Measurements from ENCODE around the gene PRR5. TPM values are rescaled to one million over a fixed set of nuclear protein-coding genes. Genes with fewer than 3 reads are reported as not detected.

PRR5 gene
- total and polyA plus RNA-seq, 7 experiments from 2014 or later: 19.6 to 49.1 (median 30.7) TPM

DNA sequence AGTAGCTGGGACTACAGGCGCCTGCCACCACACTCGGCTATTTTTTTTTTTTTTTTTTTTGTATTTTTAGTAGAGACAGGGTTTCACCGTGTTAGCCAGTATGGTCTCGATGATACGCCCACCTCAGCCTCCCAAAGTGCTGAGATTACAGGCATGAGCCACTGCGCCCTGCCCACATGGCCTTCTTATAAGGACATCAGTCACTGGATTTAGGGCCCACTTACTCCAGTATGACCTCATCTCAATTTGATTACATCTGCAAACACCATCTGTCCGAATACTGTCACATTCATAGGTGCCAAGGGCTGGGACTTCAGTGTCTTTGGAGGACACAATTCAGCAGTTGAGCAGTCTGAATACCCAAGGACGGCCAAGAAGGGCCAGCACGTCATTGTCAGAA lies 8.2 kb upstream of the PRR5 start:
- DNase-seq (no peak), ATAC-seq (no peak)
- no peaks in the 10 kb centered on the region for H3K9me3 Mint-ChIP-seq
- Histone ChIP-seq H3K27ac (ENCODE audit: low read depth, low read length) (no peak overlapping the region), H3K9me3 (ENCODE audit: control insufficient read depth in 2 of 3, low read length in 3 of 3) (no peaks in the 10 kb centered on the region), H3K36me3 (ENCODE audit: control insufficient read depth in 2 of 3, insufficient read depth in 3 of 3, low read length in 3 of 3) (no peaks in the 10 kb centered on the region), H3K4me1 (ENCODE audit: control insufficient read depth in 2 of 2, insufficient read depth in 2 of 2, low read length in 2 of 2) (peaks cover 6 to 8% of the 10 kb centered on the region in 2 donors), H3K4me3 (ENCODE audit: low read length) (no peak overlapping the region), H3K27me3 (ENCODE audit: control insufficient read depth in 2 of 2, insufficient read depth in 2 of 2, low read length in 2 of 2) (no peaks in the 10 kb centered on the region)
- H3K27me3 Mint-ChIP-seq: no peaks in the 10 kb centered on the region
- H3K27ac Mint-ChIP-seq: peak overlapping the region in 1 of 9 donors; percentile 5
- CTCF ChIA-PET: no interaction called here
- no peaks in the 10 kb centered on the region for H3K36me3 Mint-ChIP-seq
- intact Hi-C loops (cut with micrococcal nuclease): no loop called here
- no peak overlapping the region for H3K4me3 Mint-ChIP-seq
- H3K4me1 Mint-ChIP-seq: peaks cover 0 to 11% (median 0%) of the 10 kb centered on the region in 7 donors
- POLR2A ChIA-PET: no interaction called here

DNA sequence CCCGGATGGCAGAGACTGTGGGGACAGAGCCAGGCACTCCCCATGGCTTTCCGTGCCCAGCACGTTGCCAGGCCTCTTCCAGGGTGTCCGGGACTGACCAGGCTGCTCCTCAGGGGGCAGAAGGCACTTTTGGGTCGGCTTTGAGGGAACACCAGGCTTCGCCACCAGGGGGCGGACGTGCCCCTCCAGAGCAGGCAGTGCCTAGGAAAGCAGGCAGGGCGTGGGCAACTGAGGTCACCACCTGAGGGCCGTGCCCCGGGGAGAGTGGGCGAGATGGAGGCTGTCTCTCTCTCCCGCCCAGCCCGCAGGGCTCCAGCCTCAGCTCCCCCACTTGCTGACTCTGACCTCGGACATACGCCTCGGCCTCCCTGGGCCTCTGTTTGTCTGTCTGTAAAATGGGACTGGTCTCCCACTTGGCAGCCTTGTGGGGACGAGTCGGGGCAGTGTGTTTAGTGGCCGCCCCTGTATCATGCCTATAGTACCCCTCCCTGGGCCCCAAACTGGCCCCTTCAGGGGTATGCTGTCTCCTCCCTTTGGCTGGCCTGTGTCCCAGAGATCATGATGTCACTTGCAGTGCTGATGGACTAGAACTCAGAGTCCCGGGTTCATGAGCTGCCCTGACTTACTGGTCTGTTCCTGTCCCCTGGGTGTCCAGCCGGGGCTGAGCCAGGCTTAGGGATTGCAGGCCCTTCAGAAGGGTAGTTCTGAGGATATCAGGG lies 4.4 kb upstream of the PRR5 start:
- Mint-ChIP-seq H3K4me3 (no peak overlapping the region), H3K9me3 (no peaks in the 10 kb centered on the region), H3K27ac (peak overlapping the region in 1 of 9 donors; percentile 38), H3K27me3 (no peaks in the 10 kb centered on the region), H3K36me3 (no peaks in the 10 kb centered on the region), H3K4me1 (peaks cover 0 to 19% (median 7%) of the 10 kb centered on the region in 7 donors)
- Histone ChIP-seq H3K27me3 (ENCODE audit: control insufficient read depth in 2 of 2, insufficient read depth in 2 of 2, low read length in 2 of 2) (no peaks in the 10 kb centered on the region), H3K4me1 (ENCODE audit: control insufficient read depth in 2 of 2, insufficient read depth in 2 of 2, low read length in 2 of 2) (peaks cover 13 to 15% of the 10 kb centered on the region in 2 donors), H3K27ac (ENCODE audit: low read depth, low read length) (no peak overlapping the region), H3K36me3 (ENCODE audit: control insufficient read depth in 2 of 3, insufficient read depth in 3 of 3, low read length in 3 of 3) (no peaks in the 10 kb centered on the region), H3K4me3 (ENCODE audit: low read length) (no peak overlapping the region), H3K9me3 (ENCODE audit: control insufficient read depth in 2 of 3, low read length in 3 of 3) (no peaks in the 10 kb centered on the region)
- ATAC-seq (peak; percentile 51), DNase-seq (peak; percentile 67 to 87 (median 79))
- POLR2A ChIA-PET: interaction anchor here (0.6 to 0.7 kb wide), 2 partner anchors 9 to 59 kb away, joined by 3 read pairs; no protein-coding TSS in a partner anchor
- intact Hi-C loops (cut with micrococcal nuclease): loop anchor here (1.0 kb wide), 2 partner anchors 12 to 39 kb away; no protein-coding TSS in a partner anchor
- CTCF ChIA-PET: interaction anchor here (2.4 kb wide), 1 partner anchor 37 kb away, joined by 16 read pairs; no protein-coding TSS in a partner anchor

DNA sequence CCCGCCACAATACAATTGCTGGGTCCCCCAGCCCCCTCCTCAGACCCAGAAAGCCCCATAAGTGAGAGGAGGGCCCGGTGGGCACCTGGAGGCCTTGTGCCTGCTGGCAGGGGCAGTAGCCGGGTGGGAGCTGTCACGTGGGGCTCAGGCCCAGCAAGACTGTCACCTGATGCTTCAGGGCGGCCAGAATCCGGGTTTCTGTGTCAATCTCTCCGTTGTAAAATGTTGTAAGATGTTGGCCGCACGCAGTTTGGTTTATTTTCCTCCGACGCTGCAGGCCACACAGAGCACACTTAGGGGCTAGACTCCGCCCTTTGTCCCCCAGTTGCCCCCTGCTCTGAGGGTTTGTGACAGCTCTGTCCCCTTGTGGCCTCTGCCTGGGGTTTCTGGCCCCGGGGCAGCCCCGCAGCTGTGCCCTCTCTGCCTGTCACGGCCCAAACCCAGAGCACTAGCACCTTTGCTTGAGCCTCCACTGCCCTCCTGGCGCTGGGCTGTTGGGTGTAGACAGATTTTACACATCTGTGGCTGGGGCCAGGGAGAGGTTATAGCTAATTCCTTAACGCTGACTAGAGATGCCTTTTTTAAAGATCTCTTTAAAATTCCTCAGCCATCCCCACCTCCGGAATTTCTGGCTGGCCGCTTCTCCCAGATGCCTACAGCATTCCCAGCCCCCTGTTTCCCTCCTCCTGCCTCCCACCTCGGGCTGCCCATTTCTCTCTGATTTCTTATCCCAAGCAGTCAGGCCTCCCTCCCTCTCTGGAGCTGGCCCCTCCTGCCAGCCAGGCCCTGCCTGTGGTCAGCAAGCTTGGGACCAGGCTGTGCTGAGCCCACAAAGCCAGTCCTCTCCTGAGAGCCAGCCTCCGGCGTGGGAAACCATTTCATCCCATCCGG lies 3.2 kb upstream of the PRR5 start:
- DNase-seq (no peak), ATAC-seq (no peak)
- H3K27ac ChIP-seq (ENCODE audit: low read depth, low read length): no peak overlapping the region
- H3K27me3 ChIP-seq (ENCODE audit: control insufficient read depth in 2 of 2, insufficient read depth in 2 of 2, low read length in 2 of 2): no peaks in the 10 kb centered on the region
- Mint-ChIP-seq H3K4me3 (no peak overlapping the region), H3K27me3 (peaks cover 0 to 9% (median 0%) of the 10 kb centered on the region in 5 donors), H3K36me3 (no peaks in the 10 kb centered on the region), H3K4me1 (peaks cover 0 to 29% (median 14%) of the 10 kb centered on the region in 7 donors), H3K27ac (peak overlapping the region in 1 of 9 donors; percentile 47), H3K9me3 (no peaks in the 10 kb centered on the region)
- CTCF ChIA-PET: interaction anchor here (0.8 to 2.4 kb wide), 3 partner anchors 13 to 38 kb away, joined by 3 to 16 read pairs (median 6); no protein-coding TSS in a partner anchor
- intact Hi-C loops (cut with micrococcal nuclease): no loop called here
- no peak overlapping the region for H3K4me3 ChIP-seq (ENCODE audit: low read length)
- no peaks in the 10 kb centered on the region for H3K36me3 ChIP-seq (ENCODE audit: control insufficient read depth in 2 of 3, insufficient read depth in 3 of 3, low read length in 3 of 3)
- H3K4me1 ChIP-seq (ENCODE audit: control insufficient read depth in 2 of 2, insufficient read depth in 2 of 2, low read length in 2 of 2): peaks cover 14 to 23% of the 10 kb centered on the region in 2 donors
- H3K9me3 ChIP-seq (ENCODE audit: control insufficient read depth in 2 of 3, low read length in 3 of 3): no peaks in the 10 kb centered on the region
- POLR2A ChIA-PET: interaction anchor here (0.6 kb wide), 1 partner anchor 58 kb away, joined by 3 read pairs; no protein-coding TSS in a partner anchor

DNA sequence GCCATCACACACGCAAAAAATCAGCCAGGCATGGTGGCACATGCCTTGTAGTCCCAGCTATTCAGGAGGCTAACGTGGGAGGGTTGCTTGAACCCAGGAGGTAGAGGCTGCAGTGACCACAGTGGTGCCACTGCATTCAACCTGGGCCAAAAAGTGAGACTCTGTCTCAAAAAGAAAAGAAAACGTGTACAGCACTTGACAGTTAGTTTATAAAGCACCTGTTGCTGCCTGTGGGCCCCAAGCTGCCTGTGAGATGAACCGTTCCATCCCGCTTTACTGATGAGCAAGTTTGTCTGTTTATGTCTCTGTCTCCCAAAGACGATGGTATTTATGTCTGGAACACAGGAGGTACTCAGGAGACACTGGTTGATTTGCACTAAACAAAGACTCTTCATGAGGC lies 1.5 kb upstream of the PRR5 start:
- H3K27me3 ChIP-seq (ENCODE audit: control insufficient read depth in 2 of 2, insufficient read depth in 2 of 2, low read length in 2 of 2): no peaks in the 10 kb centered on the region
- peaks cover 0 to 9% (median 0%) of the 10 kb centered on the region in 5 donors for H3K27me3 Mint-ChIP-seq
- DNase-seq (no peak), ATAC-seq (no peak)
- H3K4me1 Mint-ChIP-seq: peaks cover 5 to 31% (median 14%) of the 10 kb centered on the region in 7 donors
- POLR2A ChIA-PET: no interaction called here
- H3K27ac Mint-ChIP-seq: peak overlapping the region in 4 of 9 donors; percentile 12 to 91 (median 72)
- peaks cover 20 to 23% of the 10 kb centered on the region in 2 donors for H3K4me1 ChIP-seq (ENCODE audit: control insufficient read depth in 2 of 2, insufficient read depth in 2 of 2, low read length in 2 of 2)
- H3K4me3 ChIP-seq (ENCODE audit: low read length): no peak overlapping the region
- peaks cover 0 to 4% (median 0%) of the 10 kb centered on the region in 5 donors for H3K36me3 Mint-ChIP-seq
- CTCF ChIA-PET: interaction anchor here (0.9 to 1.9 kb wide), 4 partner anchors 13 to 36 kb away, joined by 3 to 6 read pairs (median 3); no protein-coding TSS in a partner anchor
- peak overlapping the region in 2 of 10 donors; percentile 29 to 42 for H3K4me3 Mint-ChIP-seq
- H3K36me3 ChIP-seq (ENCODE audit: control insufficient read depth in 2 of 3, insufficient read depth in 3 of 3, low read length in 3 of 3): no peaks in the 10 kb centered on the region
- no peak overlapping the region for H3K27ac ChIP-seq (ENCODE audit: low read depth, low read length)
- intact Hi-C loops (cut with micrococcal nuclease): loop anchor here in 1 of 2 donors (5.0 to 10.0 kb wide), 3 partner anchors 518 to 617 kb away; partner anchors contain the start of genes KIAA0930 and PARVG
- no peaks in the 10 kb centered on the region for H3K9me3 ChIP-seq (ENCODE audit: control insufficient read depth in 2 of 3, low read length in 3 of 3)
- no peaks in the 10 kb centered on the region for H3K9me3 Mint-ChIP-seq

DNA sequence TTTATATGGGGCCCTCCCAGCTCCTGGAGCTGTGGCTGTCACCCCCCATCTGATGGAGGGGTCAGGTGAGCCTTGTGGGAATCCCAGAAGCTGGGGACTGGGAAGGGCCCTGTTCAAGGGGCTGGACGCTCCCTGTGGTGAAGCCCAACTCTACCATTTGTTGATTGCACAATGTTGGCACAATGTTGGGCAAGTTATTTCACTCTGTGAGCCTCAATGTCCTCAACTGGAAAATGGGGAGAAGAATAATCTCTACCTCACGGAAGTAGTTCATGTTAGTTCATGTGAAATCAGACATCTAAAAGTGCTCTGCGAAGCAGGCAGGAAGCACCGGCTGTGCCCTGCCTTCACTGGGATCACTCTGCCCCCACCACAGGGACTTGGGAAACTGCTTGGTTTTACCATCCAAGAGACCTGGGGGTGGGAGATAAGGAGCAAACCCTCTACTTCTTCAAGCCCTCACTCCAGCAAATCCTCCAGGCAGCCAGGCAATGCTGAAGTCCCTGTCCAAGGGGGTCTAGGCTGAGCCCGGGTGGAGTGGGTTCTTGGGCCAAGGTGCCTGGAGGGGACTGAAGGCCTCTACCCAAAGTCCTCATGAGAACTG lies 715 bp upstream of the PRR5 start:
- ChIA-PET POLR2A (no interaction called here), CTCF (interaction anchor here (0.9 to 1.5 kb wide), 3 partner anchors 14 to 27 kb away, joined by 3 read pairs; no protein-coding TSS in a partner anchor)
- ATAC-seq: no peak
- intact Hi-C loops (cut with micrococcal nuclease): loop anchor here in 1 of 2 donors (1.0 to 10.0 kb wide), 4 partner anchors 519 to 746 kb away; partner anchors contain the start of genes KIAA0930, PARVG and SAMM50
- Mint-ChIP-seq H3K4me1 (peaks cover 5 to 31% (median 15%) of the 10 kb centered on the region in 7 donors), H3K27me3 (peaks cover 0 to 9% (median 0%) of the 10 kb centered on the region in 5 donors), H3K27ac (peak overlapping the region; percentile 74 to 91 (median 83)), H3K36me3 (peaks cover 0 to 8% (median 0%) of the 10 kb centered on the region in 5 donors), H3K4me3 (peak overlapping the region; percentile 65 to 81 (median 78)), H3K9me3 (no peaks in the 10 kb centered on the region)
- Histone ChIP-seq H3K27ac (ENCODE audit: low read depth, low read length) (peak overlapping the region; percentile 68), H3K4me3 (ENCODE audit: low read length) (peak overlapping the region; percentile 64), H3K36me3 (ENCODE audit: control insufficient read depth in 2 of 3, insufficient read depth in 3 of 3, low read length in 3 of 3) (no peaks in the 10 kb centered on the region), H3K4me1 (ENCODE audit: control insufficient read depth in 2 of 2, insufficient read depth in 2 of 2, low read length in 2 of 2) (peaks cover 20 to 23% of the 10 kb centered on the region in 2 donors), H3K9me3 (ENCODE audit: control insufficient read depth in 2 of 3, low read length in 3 of 3) (no peaks in the 10 kb centered on the region), H3K27me3 (ENCODE audit: control insufficient read depth in 2 of 2, insufficient read depth in 2 of 2, low read length in 2 of 2) (no peaks in the 10 kb centered on the region)
- DNase-seq: peak in 1 of 9 donors; percentile 10

Measured in naive thymus-derived CD4-positive, alpha-beta T cell (primary cell).